ENCODE results near the gene ACOD1.
A peak's percentile ranks its signal among the peaks of the same experiment; 100 is the strongest.
"Not testable (repeated sequence)": the region's sequence is repeated elsewhere in the genome, so short reads cannot be mapped to it uniquely, and the experiment has no call there.

Gene ACOD1

GRCh38 chr13:76950101-76950500 lies 1.8 kb downstream of the ACOD1 start:
- DNase-seq (ENCODE audit: low read depth in 1 of 2, low spot score in 1 of 2) = no peak

GRCh38 chr13:76953968-76954367 lies 5.7 kb downstream of the ACOD1 start:
- DNase-seq (ENCODE audit: low read depth in 1 of 2, low spot score in 1 of 2) = no peak

- DNase-seq (ENCODE audit: low read depth in 1 of 2, low spot score in 1 of 2) = no peak
These were observed 6.2 kb downstream of the ACOD1 start for GRCh38 chr13:76954538-76954937.

- DNase-seq (ENCODE audit: low read depth in 1 of 2, low spot score in 1 of 2) = no peak
These were observed 6.9 kb downstream of the ACOD1 start for GRCh38 chr13:76955193-76955592.

- DNase-seq (ENCODE audit: low read depth in 1 of 2, low spot score in 1 of 2) = no peak
These were observed 7.3 kb downstream of the ACOD1 start for GRCh38 chr13:76955661-76956060.

- no peak for DNase-seq (ENCODE audit: low read depth in 1 of 2, low spot score in 1 of 2)
These were observed 10.6 kb downstream of the ACOD1 start for GRCh38 chr13:76958841-76959432.

- DNase-seq (ENCODE audit: low read depth in 1 of 2, low spot score in 1 of 2) = not testable (repeated sequence)
These were observed 11.4 kb downstream of the ACOD1 start for GRCh38 chr13:76959734-76960133.

- no peak for DNase-seq (ENCODE audit: low read depth in 1 of 2, low spot score in 1 of 2)
These were observed 17.6 kb downstream of the ACOD1 start for GRCh38 chr13:76965759-76966421.

GRCh38 chr13:76967031-76967430 lies 18.7 kb downstream of the ACOD1 start:
- no peak for DNase-seq (ENCODE audit: low read depth in 1 of 2, low spot score in 1 of 2)

- DNase-seq (ENCODE audit: low read depth in 1 of 2, low spot score in 1 of 2) = no peak
These were observed 19.7 kb downstream of the ACOD1 start for GRCh38 chr13:76968041-76968440.

GRCh38 chr13:76969488-76970365 lies 21.4 kb downstream of the ACOD1 start:
- DNase-seq (ENCODE audit: low read depth in 1 of 2, low spot score in 1 of 2) = no peak

- DNase-seq (ENCODE audit: low read depth in 1 of 2, low spot score in 1 of 2) = no peak
These were observed 22.9 kb downstream of the ACOD1 start for GRCh38 chr13:76971215-76971614.

GRCh38 chr13:76971851-76972829 lies 23.8 kb downstream of the ACOD1 start:
- no peak for DNase-seq (ENCODE audit: low read depth in 1 of 2, low spot score in 1 of 2)

- no peak for DNase-seq (ENCODE audit: low read depth in 1 of 2, low spot score in 1 of 2)
These were observed 25.8 kb downstream of the ACOD1 start for GRCh38 chr13:76973920-76974617.

GRCh38 chr13:76974618-76974975 lies 26.3 kb downstream of the ACOD1 start:
- DNase-seq (ENCODE audit: low read depth in 1 of 2, low spot score in 1 of 2) = no peak

GRCh38 chr13:76975863-76976262 lies 27.6 kb downstream of the ACOD1 start:
- no peak for DNase-seq (ENCODE audit: low read depth in 1 of 2, low spot score in 1 of 2)

GRCh38 chr13:76976490-76976889 lies 28.2 kb downstream of the ACOD1 start:
- no peak for DNase-seq (ENCODE audit: low read depth in 1 of 2, low spot score in 1 of 2)

- DNase-seq (ENCODE audit: low read depth in 1 of 2, low spot score in 1 of 2) = no peak
These were observed 28.6 kb downstream of the ACOD1 start for GRCh38 chr13:76976929-76977328.

- DNase-seq (ENCODE audit: low read depth in 1 of 2, low spot score in 1 of 2) = peak; percentile 78 to 79
These were observed 31.9 kb downstream of the ACOD1 start for GRCh38 chr13:76980075-76980718.

- no peak for DNase-seq (ENCODE audit: low read depth in 1 of 2, low spot score in 1 of 2)
These were observed 33.8 kb downstream of the ACOD1 start for GRCh38 chr13:76982061-76982460.

Data from activated T-helper 1 cell treated with anti-CD3 and anti-CD28 coated beads, Interleukin-2, amount 50 U/mL, for 16 hours (primary cell).